Liver (tissue), 9 donors: ENCODE data around the gene MAP7D3. TPM values are rescaled to one million over a fixed set of nuclear protein-coding genes. Genes with fewer than 3 reads are reported as not detected.

Experiments
- DNase-seq: peaks from one replicate; pipeline ENCODE4 v3.0.0-alpha.2; 2017; ENCODE audit warnings: low spot score
- H3K27ac ChIP-seq, 2 donors: one replicate each; pipeline ENCODE4 v1.7.0; 2013; ENCODE audit warnings: inconsistent platforms in 2 of 2, low read length in 2 of 2, control low read depth in 1 of 2, low read depth in 1 of 2, mild to moderate bottlenecking in 1 of 2
- H3K27me3 ChIP-seq, 4 donors: one replicate each; pipeline versions ENCODE4 v1.6.1 to v1.7.0; 2013; ENCODE audit warnings: low read length in 3 of 4, inconsistent platforms in 1 of 4, mild to moderate bottlenecking in 1 of 4, moderate library complexity in 1 of 4; ENCODE audit not compliant: control insufficient read depth in 4 of 4, insufficient read depth in 4 of 4
- H3K36me3 ChIP-seq, 4 donors: one replicate each; pipeline versions ENCODE4 v1.6.1 to v1.7.0; 2013; ENCODE audit warnings: low read length in 3 of 4, mild to moderate bottlenecking in 3 of 4, low read depth in 1 of 4, moderate library complexity in 1 of 4; ENCODE audit not compliant: control insufficient read depth in 4 of 4, insufficient read depth in 3 of 4
- H3K4me1 ChIP-seq, 4 donors: one replicate each; pipeline versions ENCODE4 v1.6.1 to v1.7.0; 2013; ENCODE audit warnings: low read length in 3 of 4, mild to moderate bottlenecking in 3 of 4, moderate library complexity in 1 of 4; ENCODE audit not compliant: control insufficient read depth in 4 of 4, insufficient read depth in 4 of 4
- H3K4me3 ChIP-seq, 3 donors: one replicate each; pipeline versions ENCODE4 v1.6.1 to v1.7.0; 2013; ENCODE audit warnings: low read length in 3 of 3, control low read depth in 1 of 3, low read depth in 1 of 3, mild to moderate bottlenecking in 1 of 3
- H3K9ac ChIP-seq, 2 donors: one replicate each; pipeline ENCODE4 v1.7.0; 2013; ENCODE audit warnings: low read length in 2 of 2, mild to moderate bottlenecking in 2 of 2, moderate library complexity in 2 of 2, control low read depth in 1 of 2, low read depth in 1 of 2
- H3K9me3 ChIP-seq, 4 donors: one replicate each; pipeline versions ENCODE4 v1.6.1 to v1.7.0; 2013; ENCODE audit warnings: low read length in 3 of 4; ENCODE audit not compliant: control insufficient read depth in 4 of 4
- EGR1 ChIP-seq, 2 donors: IDR thresholded peaks; 2 replicates each; pipeline ENCODE4 v1.6.1; 2016 to 2018; ENCODE audit warnings: antibody characterized with exemption in 2 of 2, low read depth in 2 of 2
- FOXA1 ChIP-seq: IDR thresholded peaks from 2 replicates; pipeline ENCODE4 v1.6.1; 2016; ENCODE audit warnings: antibody characterized with exemption
- FOXA2 ChIP-seq: IDR thresholded peaks from 2 replicates; pipeline ENCODE4 v1.6.1; 2016; ENCODE audit warnings: antibody characterized with exemption
- GABPA ChIP-seq, 2 donors: IDR thresholded peaks in 1 of 2; conservative IDR thresholded peaks in 1 of 2; 2 replicates each; pipeline ENCODE4 v1.6.1; 2016; ENCODE audit warnings: antibody characterized with exemption in 2 of 2, mild to moderate bottlenecking in 1 of 2, moderate library complexity in 1 of 2
- HNF4A ChIP-seq, 2 donors: conservative IDR thresholded peaks; 2 replicates each; pipeline ENCODE4 v1.6.1; 2016; ENCODE audit warnings: antibody characterized with exemption in 2 of 2, mild to moderate bottlenecking in 2 of 2
- HNF4G ChIP-seq: IDR thresholded peaks from 2 replicates; pipeline ENCODE4 v1.6.1; 2016; ENCODE audit warnings: antibody characterized with exemption
- JUND ChIP-seq, 2 donors: IDR thresholded peaks; 2 replicates each; pipeline ENCODE4 v1.6.1; 2016; ENCODE audit warnings: antibody characterized with exemption in 2 of 2
- NR2F2 ChIP-seq: IDR thresholded peaks from 2 replicates; pipeline ENCODE4 v1.6.1; 2016; ENCODE audit warnings: antibody characterized with exemption
- RAD21 ChIP-seq, 2 donors: IDR thresholded peaks; 2 replicates each; pipeline ENCODE4 v1.6.1; 2016; ENCODE audit warnings: antibody characterized with exemption in 2 of 2, mild to moderate bottlenecking in 2 of 2
- RXRA ChIP-seq, 2 donors: IDR thresholded peaks; 2 replicates each; pipeline ENCODE4 v1.6.1; 2017 to 2018; ENCODE audit warnings: antibody characterized with exemption in 2 of 2, mild to moderate bottlenecking in 1 of 2
- SP1 ChIP-seq: IDR thresholded peaks from 2 replicates; pipeline ENCODE4 v1.6.1; 2018; ENCODE audit warnings: antibody characterized with exemption, mild to moderate bottlenecking
- TAF1 ChIP-seq: conservative IDR thresholded peaks from 2 replicates; pipeline ENCODE4 v1.6.1; 2016; ENCODE audit warnings: antibody characterized with exemption, mild to moderate bottlenecking
- YY1 ChIP-seq: IDR thresholded peaks from 2 replicates; pipeline ENCODE4 v1.6.1; 2016; ENCODE audit warnings: antibody characterized with exemption, mild to moderate bottlenecking
- WGBS: extraction: QIAGEN DNeasy Blood & Tissue Kit; methylation state at CpG from one replicate; pipeline ENCODE4 v1.1.7; 2013; 5-methylcytosine and 5-hydroxymethylcytosine counted together
- polyA plus RNA-seq, 2 donors: library from polyadenylated mRNA; stranded (reverse) in 1 of 2; unstranded in 1 of 2; fragments of 200-250 nt in 1 of 2; fragments of >200 nt in 1 of 2; fragmentation: Nextera tagmentation in 1 of 2; extraction: Ambion mirVana in 1 of 2; gene quantifications; one replicate each; pipeline versions ENCODE4 v1.2.1 to v1.2.3, GENCODE V29; 2013 to 2015
- total RNA-seq, 2 donors: library from RNA; depleted of rRNA; stranded (reverse); fragments of >200 nt; gene quantifications; one replicate each; pipeline ENCODE4 v1.2.3, GENCODE V29; 2014
- TF ChIP-seq, protein P1 (sequence below): IDR thresholded peaks from 2 replicates; pipeline ENCODE4 v1.6.1; 2016; ENCODE audit warnings: antibody characterized with exemption
- TF ChIP-seq, protein P2 (sequence below): IDR thresholded peaks from 2 replicates; pipeline ENCODE4 v1.6.1; 2016; ENCODE audit warnings: antibody characterized with exemption
- TF ChIP-seq, protein P3 (sequence below): IDR thresholded peaks from 2 replicates; pipeline ENCODE4 v1.6.1; 2016; ENCODE audit warnings: antibody characterized with exemption
- TF ChIP-seq, protein P4 (sequence below): IDR thresholded peaks from 2 replicates; pipeline ENCODE4 v1.6.1; 2016; ENCODE audit warnings: antibody characterized with exemption, mild to moderate bottlenecking
- TF ChIP-seq, protein P5 (sequence below): fragments of 150-350 bp; IDR thresholded peaks from 2 replicates; pipeline ENCODE4 v1.5.1; 2017; ENCODE audit warnings: improper control_type of control experiment, low read depth, low read length; ENCODE audit not compliant: missing input control
- donor health status: healthy.
- donor health status: healthy.
- donor health status: healthy.
- donor health status: healthy.
- donor health status: healthy.

MAP7D3 gene
- total and polyA plus RNA-seq, 4 donors, result 1.6 to 4.4 (median 3.1) TPM

DNA sequence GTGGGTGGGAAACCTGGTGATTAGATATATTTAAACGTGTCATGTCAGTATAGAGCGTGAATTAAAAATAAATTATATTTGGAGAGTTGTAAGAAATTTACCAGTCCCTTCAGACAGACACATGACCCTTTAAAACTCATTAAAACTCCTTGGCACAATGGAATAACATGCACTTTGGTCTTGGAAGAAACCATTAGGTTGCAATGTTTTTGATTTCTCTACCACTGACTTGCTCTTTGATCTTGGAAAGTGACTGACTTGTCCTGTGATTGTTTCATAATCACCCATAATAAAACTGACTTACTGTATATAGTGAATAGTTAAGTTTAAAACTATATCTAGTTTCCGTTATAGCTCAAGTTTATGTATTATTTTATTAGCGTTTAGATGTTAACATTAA lies 68.0 kb downstream of the MAP7D3 start:
- H3K36me3 ChIP-seq, result no peaks in the 10 kb centered on the region
- H3K27me3 ChIP-seq, result no peaks in the 10 kb centered on the region
- TF ChIP-seq HNF4G (no peak), HNF4A (conservative IDR thresholded peaks at IDR 0.05) (peak in 1 of 2 donors; percentile 16), EGR1 (IDR thresholded peaks at IDR 0.05; ENCODE audit: low read depth in 2 of 2) (no peak)
- no peak overlapping the region for H3K27ac ChIP-seq
- no peak overlapping the region for H3K4me3 ChIP-seq
- DNase-seq, result no peak
- H3K9ac ChIP-seq, result no peak overlapping the region
- 90% methylated on average over 4 of the region's 4 CpGs for WGBS
- peaks cover 0 to 4% (median 2%) of the 10 kb centered on the region in 4 donors for H3K4me1 ChIP-seq
- H3K9me3 ChIP-seq, result no peaks in the 10 kb centered on the region

DNA sequence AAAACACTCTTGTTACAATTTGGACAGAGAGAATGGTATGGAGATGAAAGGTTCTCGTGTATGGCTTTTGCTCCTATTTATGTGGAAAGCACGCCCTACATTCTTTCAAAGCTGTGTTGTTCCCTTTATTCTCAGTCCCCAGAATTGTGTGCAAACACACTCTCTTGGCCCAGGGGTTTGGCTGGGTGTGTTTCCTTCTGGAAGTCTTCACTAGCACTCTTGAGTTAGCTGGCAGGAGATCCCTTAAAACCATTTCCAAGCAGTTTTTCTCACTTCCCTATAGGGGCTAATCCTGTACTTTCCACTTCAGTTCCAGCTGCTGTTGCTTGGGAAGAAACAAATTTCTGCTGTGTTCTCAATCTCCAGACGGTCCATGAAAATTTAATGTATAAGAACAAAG lies 68.8 kb downstream of the MAP7D3 start:
- Histone ChIP-seq H3K27ac (no peak overlapping the region), H3K4me1 (peaks cover 0 to 4% (median 2%) of the 10 kb centered on the region in 4 donors), H3K4me3 (no peak overlapping the region), H3K9ac (no peak overlapping the region), H3K27me3 (no peaks in the 10 kb centered on the region), H3K9me3 (no peaks in the 10 kb centered on the region), H3K36me3 (no peaks in the 10 kb centered on the region)
- 82% methylated on average over 3 of the region's 3 CpGs for WGBS
- no peak for DNase-seq
- TF ChIP-seq, protein P1, sequence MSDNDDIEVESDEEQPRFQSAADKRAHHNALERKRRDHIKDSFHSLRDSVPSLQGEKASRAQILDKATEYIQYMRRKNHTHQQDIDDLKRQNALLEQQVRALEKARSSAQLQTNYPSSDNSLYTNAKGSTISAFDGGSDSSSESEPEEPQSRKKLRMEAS, result no peak
- no peak for TF ChIP-seq FOXA2
- TF ChIP-seq RXRA (IDR thresholded peaks at IDR 0.05), result no peak
- no peak for TF ChIP-seq FOXA1
- TF ChIP-seq JUND (IDR thresholded peaks at IDR 0.05), result no peak
- TF ChIP-seq HNF4G, result no peak
- no peak for TF ChIP-seq EGR1 (IDR thresholded peaks at IDR 0.05; ENCODE audit: low read depth in 2 of 2)
- TF ChIP-seq, protein P2, sequence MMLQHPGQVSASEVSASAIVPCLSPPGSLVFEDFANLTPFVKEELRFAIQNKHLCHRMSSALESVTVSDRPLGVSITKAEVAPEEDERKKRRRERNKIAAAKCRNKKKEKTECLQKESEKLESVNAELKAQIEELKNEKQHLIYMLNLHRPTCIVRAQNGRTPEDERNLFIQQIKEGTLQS, result no peak
- TF ChIP-seq NR2F2, result no peak
- no peak for TF ChIP-seq SP1

DNA sequence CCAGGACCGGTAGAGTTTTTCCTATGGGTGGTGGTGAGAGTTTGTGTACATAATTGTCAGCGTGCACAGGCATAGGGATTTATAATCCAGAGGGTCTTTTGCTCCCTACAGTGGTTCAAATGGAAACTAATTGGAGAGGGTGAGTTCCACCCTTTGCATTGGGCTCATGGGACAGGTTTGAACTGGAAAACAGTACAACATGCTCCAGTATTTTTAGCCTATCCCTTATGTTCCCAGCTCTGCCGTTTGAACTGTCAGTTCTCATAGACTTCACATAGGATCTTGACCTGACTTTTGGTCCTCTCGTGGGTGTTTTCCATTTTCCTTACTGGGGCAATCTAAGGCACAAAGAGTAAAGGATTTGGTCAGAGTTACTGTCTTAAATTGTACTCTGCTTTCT lies 72.1 kb downstream of the MAP7D3 start:
- H3K9me3 ChIP-seq, result no peaks in the 10 kb centered on the region
- H3K27ac ChIP-seq, result no peak overlapping the region
- no peak overlapping the region for H3K9ac ChIP-seq
- H3K36me3 ChIP-seq, result no peaks in the 10 kb centered on the region
- TF ChIP-seq, protein P1, result no peak
- no peak for TF ChIP-seq EGR1 (IDR thresholded peaks at IDR 0.05; ENCODE audit: low read depth in 2 of 2)
- no peak for TF ChIP-seq HNF4G
- TF ChIP-seq RXRA (IDR thresholded peaks at IDR 0.05), result no peak
- no peak for TF ChIP-seq HNF4A (conservative IDR thresholded peaks at IDR 0.05)
- TF ChIP-seq, protein P3, sequence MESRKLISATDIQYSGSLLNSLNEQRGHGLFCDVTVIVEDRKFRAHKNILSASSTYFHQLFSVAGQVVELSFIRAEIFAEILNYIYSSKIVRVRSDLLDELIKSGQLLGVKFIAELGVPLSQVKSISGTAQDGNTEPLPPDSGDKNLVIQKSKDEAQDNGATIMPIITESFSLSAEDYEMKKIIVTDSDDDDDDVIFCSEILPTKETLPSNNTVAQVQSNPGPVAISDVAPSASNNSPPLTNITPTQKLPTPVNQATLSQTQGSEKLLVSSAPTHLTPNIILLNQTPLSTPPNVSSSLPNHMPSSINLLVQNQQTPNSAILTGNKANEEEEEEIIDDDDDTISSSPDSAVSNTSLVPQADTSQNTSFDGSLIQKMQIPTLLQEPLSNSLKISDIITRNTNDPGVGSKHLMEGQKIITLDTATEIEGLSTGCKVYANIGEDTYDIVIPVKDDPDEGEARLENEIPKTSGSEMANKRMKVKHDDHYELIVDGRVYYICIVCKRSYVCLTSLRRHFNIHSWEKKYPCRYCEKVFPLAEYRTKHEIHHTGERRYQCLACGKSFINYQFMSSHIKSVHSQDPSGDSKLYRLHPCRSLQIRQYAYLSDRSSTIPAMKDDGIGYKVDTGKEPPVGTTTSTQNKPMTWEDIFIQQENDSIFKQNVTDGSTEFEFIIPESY, result no peak
- TF ChIP-seq SP1, result no peak
- no peak for TF ChIP-seq NR2F2
- TF ChIP-seq RAD21 (IDR thresholded peaks at IDR 0.05), result no peak
- no peak for TF ChIP-seq FOXA1
- TF ChIP-seq, protein P4, sequence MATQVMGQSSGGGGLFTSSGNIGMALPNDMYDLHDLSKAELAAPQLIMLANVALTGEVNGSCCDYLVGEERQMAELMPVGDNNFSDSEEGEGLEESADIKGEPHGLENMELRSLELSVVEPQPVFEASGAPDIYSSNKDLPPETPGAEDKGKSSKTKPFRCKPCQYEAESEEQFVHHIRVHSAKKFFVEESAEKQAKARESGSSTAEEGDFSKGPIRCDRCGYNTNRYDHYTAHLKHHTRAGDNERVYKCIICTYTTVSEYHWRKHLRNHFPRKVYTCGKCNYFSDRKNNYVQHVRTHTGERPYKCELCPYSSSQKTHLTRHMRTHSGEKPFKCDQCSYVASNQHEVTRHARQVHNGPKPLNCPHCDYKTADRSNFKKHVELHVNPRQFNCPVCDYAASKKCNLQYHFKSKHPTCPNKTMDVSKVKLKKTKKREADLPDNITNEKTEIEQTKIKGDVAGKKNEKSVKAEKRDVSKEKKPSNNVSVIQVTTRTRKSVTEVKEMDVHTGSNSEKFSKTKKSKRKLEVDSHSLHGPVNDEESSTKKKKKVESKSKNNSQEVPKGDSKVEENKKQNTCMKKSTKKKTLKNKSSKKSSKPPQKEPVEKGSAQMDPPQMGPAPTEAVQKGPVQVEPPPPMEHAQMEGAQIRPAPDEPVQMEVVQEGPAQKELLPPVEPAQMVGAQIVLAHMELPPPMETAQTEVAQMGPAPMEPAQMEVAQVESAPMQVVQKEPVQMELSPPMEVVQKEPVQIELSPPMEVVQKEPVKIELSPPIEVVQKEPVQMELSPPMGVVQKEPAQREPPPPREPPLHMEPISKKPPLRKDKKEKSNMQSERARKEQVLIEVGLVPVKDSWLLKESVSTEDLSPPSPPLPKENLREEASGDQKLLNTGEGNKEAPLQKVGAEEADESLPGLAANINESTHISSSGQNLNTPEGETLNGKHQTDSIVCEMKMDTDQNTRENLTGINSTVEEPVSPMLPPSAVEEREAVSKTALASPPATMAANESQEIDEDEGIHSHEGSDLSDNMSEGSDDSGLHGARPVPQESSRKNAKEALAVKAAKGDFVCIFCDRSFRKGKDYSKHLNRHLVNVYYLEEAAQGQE, result no peak
- TF ChIP-seq, protein P2, result no peak
- no peak for TF ChIP-seq FOXA2
- TF ChIP-seq YY1, result no peak
- no peak for TF ChIP-seq JUND (IDR thresholded peaks at IDR 0.05)
- no peak for TF ChIP-seq TAF1
- TF ChIP-seq GABPA (IDR thresholded peaks at IDR 0.05 in 1 of 2, conservative IDR thresholded peaks at IDR 0.05 in 1 of 2), result no peak
- TF ChIP-seq, protein P5, sequence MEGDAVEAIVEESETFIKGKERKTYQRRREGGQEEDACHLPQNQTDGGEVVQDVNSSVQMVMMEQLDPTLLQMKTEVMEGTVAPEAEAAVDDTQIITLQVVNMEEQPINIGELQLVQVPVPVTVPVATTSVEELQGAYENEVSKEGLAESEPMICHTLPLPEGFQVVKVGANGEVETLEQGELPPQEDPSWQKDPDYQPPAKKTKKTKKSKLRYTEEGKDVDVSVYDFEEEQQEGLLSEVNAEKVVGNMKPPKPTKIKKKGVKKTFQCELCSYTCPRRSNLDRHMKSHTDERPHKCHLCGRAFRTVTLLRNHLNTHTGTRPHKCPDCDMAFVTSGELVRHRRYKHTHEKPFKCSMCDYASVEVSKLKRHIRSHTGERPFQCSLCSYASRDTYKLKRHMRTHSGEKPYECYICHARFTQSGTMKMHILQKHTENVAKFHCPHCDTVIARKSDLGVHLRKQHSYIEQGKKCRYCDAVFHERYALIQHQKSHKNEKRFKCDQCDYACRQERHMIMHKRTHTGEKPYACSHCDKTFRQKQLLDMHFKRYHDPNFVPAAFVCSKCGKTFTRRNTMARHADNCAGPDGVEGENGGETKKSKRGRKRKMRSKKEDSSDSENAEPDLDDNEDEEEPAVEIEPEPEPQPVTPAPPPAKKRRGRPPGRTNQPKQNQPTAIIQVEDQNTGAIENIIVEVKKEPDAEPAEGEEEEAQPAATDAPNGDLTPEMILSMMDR, result no peak
- H3K27me3 ChIP-seq, result no peaks in the 10 kb centered on the region
- DNase-seq, result no peak
- WGBS, result 85% methylated on average over 4 of the region's 4 CpGs
- H3K4me3 ChIP-seq, result no peak overlapping the region
- H3K4me1 ChIP-seq, result peaks cover 0 to 8% (median 2%) of the 10 kb centered on the region in 4 donors
